ENCODE measurements around the gene KMT2D.

DNA sequence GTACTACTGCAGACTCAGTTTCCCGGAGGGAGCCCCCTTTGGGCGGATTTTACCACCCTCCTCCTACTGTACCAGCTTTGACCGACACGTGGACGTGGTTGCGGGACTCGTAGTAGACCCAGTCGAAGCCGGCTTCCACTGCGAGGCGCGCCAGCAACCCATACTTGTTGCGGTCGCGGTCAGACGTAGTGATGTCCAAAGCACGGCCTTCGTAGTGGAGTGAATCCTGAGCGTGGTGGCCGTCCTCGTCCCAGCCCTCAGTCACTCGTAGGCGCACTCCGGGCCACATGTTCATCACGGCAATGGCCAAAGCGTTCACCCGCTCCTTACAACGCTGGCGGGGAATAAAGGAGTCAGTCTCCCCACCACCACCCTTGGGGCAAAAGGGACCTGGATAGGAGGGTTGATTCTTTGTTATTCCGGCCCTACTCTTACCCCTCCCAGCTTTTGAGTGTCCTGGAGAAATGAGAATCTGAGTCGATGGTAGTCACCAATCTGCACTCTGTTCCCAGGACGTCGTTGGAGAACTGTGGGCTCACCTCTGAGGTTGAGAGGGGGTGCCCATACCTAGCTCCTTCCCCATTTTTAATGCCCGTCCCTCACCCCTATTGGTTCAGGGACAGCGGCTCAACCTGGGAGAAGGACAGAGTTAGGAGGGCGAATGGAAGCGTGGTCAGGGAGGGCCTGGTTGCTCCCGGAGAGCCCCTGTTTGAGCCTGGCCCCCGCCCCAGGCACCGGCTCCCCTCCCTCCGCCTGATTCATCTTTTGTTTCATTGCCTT, 30.7 kb upstream of the KMT2D start:
- TF ChIP-seq, protein P1, sequence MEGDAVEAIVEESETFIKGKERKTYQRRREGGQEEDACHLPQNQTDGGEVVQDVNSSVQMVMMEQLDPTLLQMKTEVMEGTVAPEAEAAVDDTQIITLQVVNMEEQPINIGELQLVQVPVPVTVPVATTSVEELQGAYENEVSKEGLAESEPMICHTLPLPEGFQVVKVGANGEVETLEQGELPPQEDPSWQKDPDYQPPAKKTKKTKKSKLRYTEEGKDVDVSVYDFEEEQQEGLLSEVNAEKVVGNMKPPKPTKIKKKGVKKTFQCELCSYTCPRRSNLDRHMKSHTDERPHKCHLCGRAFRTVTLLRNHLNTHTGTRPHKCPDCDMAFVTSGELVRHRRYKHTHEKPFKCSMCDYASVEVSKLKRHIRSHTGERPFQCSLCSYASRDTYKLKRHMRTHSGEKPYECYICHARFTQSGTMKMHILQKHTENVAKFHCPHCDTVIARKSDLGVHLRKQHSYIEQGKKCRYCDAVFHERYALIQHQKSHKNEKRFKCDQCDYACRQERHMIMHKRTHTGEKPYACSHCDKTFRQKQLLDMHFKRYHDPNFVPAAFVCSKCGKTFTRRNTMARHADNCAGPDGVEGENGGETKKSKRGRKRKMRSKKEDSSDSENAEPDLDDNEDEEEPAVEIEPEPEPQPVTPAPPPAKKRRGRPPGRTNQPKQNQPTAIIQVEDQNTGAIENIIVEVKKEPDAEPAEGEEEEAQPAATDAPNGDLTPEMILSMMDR (IDR thresholded peaks at IDR 0.05), result no peak
- no peak for TF ChIP-seq POLR2A (IDR thresholded peaks at IDR 0.05)
